Bronchial epithelial cell (primary cell): ENCODE measurements around the gene ACER2. TPM values are rescaled to one million over a fixed set of nuclear protein-coding genes. Genes with fewer than 3 reads are reported as not detected.
"Not testable (repeated sequence)": the region's sequence is repeated elsewhere in the genome, so short reads cannot be mapped to it uniquely, and the experiment has no call there.

Source experiments
- DNase-seq: peaks from one replicate; pipeline ENCODE4 v3.0.0-alpha.2; 2010; ENCODE audit warnings: low read depth
- FAIRE-seq: peaks from 2 replicates; lab custom pipeline; 2011; peaks lifted over from hg19 to GRCh38; lab: Jason Lieb, UNC
- H3K27me3 ChIP-seq: 2 replicates; pipeline ENCODE4 v1.5.1; 2011; ENCODE audit warnings: low read length; ENCODE audit not compliant: control insufficient read depth, insufficient read depth
- H3K36me3 ChIP-seq: 2 replicates; pipeline ENCODE4 v1.5.1; 2011; ENCODE audit warnings: low read length; ENCODE audit not compliant: control insufficient read depth, insufficient read depth
- H3K4me3 ChIP-seq: 2 replicates; pipeline ENCODE4 v1.5.1; 2011; ENCODE audit warnings: mild to moderate bottlenecking, low read depth, low read length, control low read depth
- total RNA-seq: library from RNA; depleted of rRNA; stranded (reverse); fragments of >200 nt; gene quantifications from 2 replicates; pipeline ENCODE4 v1.2.1, GENCODE V29; 2014
- TF ChIP-seq, protein P1 (sequence below): IDR thresholded peaks from 2 replicates; pipeline ENCODE4 v1.5.1; 2011; ENCODE audit warnings: mild to moderate bottlenecking, moderate library complexity, low read length, control low read depth, inconsistent platforms; ENCODE audit not compliant: insufficient read depth, severe bottlenecking

The ACER2 gene
- total RNA-seq, 1 donor from 2014 or later, result 5.8 TPM

DNA sequence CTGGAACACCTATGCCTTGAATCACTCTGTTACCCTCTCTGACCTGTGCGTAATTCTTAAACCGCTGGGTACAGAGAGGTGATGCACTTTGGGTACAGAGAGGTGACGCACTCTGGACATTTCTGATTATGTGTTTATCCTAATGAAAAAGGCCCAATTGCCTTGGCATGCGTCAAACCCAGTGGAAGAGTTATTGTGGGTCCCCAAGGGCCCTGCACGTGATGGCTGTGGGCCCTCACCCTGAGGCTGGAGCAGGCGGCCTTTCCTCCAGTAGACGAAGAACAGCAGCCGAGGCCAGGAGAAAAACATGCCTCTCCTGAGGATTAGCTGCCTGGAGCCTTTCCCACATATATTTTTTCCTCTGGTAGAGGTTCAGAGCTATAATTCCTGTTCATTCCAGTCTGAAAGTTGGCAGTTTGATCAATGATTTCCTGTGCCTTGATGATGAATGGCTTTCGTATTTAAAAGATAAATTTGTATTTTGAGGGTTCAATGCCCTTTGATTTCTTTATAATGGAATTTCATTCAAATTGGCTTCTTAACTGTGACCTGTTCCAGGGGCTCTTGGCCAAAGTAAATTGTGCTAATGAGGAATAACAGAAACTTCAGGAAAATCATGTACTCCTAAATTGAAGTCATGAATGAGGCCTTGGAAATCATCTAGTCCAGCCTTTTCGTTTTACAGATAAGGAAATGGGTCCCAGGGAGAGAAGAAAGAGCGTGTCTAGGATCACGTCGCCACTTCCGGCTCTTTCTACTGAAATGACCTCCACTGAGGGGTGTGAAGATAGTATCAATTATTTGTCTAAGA, 22.8 kb downstream of the ACER2 start:
- Histone ChIP-seq H3K27me3 (no peaks in the 10 kb centered on the region), H3K4me3 (no peak overlapping the region), H3K36me3 (peaks cover 2% of the 10 kb centered on the region)
- TF ChIP-seq, protein P1, sequence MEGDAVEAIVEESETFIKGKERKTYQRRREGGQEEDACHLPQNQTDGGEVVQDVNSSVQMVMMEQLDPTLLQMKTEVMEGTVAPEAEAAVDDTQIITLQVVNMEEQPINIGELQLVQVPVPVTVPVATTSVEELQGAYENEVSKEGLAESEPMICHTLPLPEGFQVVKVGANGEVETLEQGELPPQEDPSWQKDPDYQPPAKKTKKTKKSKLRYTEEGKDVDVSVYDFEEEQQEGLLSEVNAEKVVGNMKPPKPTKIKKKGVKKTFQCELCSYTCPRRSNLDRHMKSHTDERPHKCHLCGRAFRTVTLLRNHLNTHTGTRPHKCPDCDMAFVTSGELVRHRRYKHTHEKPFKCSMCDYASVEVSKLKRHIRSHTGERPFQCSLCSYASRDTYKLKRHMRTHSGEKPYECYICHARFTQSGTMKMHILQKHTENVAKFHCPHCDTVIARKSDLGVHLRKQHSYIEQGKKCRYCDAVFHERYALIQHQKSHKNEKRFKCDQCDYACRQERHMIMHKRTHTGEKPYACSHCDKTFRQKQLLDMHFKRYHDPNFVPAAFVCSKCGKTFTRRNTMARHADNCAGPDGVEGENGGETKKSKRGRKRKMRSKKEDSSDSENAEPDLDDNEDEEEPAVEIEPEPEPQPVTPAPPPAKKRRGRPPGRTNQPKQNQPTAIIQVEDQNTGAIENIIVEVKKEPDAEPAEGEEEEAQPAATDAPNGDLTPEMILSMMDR, result no peak
- no peak for DNase-seq
- FAIRE-seq, result no peak

DNA sequence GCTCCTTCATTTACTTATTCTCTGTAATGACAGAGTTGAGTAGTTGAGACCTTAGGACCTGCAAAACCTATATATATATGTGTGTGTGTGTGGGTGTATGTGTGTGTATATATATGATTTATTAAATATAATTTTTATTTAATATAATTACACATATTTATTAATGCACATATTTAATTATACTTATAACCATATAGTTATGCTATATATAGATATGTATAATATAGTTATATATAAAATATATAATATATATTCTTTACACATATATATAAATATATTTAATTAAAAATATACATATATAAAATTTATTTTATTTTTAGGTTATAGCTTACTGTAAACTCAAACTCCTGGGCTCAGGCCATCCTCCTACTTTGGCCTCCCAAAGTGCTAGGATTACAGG, 23.7 kb downstream of the ACER2 start:
- Histone ChIP-seq H3K36me3 (peaks cover 2% of the 10 kb centered on the region), H3K4me3 (no peak overlapping the region), H3K27me3 (no peaks in the 10 kb centered on the region)
- FAIRE-seq (no peak), DNase-seq (no peak)
- TF ChIP-seq, protein P1, result no peak

DNA sequence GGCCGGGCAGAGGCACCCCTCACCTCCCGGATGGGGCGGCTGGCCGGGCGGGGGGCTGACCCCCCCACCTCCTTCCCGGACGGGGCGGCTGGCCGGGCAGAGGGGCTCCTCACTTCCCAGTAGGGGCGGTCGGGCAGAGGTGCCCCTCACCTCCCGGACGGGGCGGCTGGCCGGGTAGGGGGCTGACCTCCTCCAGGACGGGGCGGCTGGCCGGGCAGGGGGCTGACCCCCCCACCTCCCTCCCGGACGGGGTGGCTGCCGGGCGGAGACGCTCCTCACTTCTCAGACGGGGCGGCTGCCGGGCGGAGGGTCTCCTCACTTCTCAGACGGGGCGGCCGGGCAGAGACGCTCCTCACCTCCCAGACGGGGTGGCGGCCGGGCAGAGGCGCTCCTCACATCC, 24.9 kb downstream of the ACER2 start:
- not testable (repeated sequence) for H3K27me3 ChIP-seq, H3K4me3 ChIP-seq, DNase-seq, FAIRE-seq, H3K36me3 ChIP-seq

DNA sequence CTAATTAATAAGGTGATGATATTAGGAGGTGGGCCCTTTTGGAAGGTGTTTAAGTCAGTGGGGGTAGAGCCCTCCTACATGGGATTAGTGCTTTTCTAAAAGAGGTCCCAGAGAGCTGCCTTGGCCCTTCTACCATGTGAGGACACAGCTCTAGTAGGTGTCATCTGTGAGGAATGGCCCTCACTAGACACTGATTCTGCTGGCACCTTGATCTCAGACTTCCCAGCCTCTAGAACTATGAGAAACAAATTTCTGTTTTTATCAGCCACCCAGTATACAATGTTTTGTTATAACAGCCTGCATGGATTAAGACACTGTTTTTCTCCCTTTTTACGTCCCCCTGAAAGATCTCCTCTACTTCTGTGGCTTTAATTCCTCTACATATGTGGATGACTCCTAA, 31.6 kb downstream of the ACER2 start:
- TF ChIP-seq, protein P1, result no peak
- H3K4me3 ChIP-seq, result no peak overlapping the region
- H3K36me3 ChIP-seq, result no peaks in the 10 kb centered on the region
- H3K27me3 ChIP-seq, result no peaks in the 10 kb centered on the region
- DNase-seq, result no peak
- no peak for FAIRE-seq

DNA sequence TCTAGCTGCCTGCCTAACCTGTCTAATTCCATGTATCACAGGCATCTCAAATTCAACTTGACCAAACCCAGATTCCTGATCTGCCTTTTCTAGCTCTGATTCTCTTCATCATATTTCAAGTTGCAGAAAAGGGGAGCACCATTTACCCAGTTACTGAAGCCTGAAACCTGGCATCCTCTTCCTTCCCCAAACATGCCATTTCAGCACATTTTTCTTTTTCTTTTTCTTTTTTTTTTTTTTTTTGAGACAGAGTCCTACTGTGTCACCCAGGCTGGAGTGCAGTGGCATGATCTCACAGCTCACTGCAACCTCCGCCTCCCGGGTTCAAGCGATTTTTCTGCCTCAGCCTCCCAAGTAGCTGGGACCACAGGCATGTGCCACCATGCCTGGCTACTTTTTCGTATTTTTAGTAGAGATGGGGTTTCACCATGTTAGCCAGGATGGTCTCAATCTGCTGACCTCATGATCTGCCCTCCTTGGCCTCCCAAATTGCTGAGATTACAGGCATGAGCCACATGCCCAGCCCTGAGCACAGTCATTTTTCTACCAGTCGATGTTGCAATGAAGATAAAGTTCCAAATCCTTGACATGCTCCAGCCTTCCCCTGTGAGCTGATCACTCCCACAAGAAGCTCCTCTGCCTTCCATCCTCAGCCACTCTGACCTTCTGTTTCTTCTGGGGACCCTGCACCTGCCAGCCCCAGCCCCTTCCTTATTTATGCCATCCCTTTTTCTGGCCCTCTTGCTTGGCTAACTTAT, 32.2 kb downstream of the ACER2 start:
- TF ChIP-seq, protein P1, result no peak
- no peaks in the 10 kb centered on the region for H3K36me3 ChIP-seq
- H3K27me3 ChIP-seq, result no peaks in the 10 kb centered on the region
- DNase-seq (no peak), FAIRE-seq (no peak)
- H3K4me3 ChIP-seq, result no peak overlapping the region

DNA sequence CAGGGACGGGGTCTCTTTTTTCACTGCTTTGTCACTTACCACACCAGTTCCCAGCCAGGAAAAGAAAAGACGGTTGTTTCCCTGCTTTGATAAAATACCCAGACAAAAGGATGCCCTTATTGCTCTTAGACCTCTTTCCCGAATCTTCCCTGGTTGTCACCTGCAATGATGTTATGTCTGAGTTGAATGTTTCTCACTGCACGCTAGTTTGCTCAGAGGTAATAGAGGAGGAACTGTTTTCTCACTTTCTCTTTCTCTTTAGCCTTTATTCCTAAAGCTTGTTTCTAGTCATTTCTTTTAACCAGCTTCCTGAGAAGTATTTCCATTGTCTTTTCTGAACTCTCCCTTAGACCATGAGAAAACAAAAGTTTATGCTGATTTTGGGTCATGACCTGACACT, 32.9 kb downstream of the ACER2 start:
- no peak for DNase-seq
- Histone ChIP-seq H3K36me3 (no peaks in the 10 kb centered on the region), H3K27me3 (no peaks in the 10 kb centered on the region), H3K4me3 (no peak overlapping the region)
- TF ChIP-seq, protein P1, result no peak
- FAIRE-seq, result no peak
